ENCODE data around the gene WWOX. TPM values are rescaled to one million over a fixed set of nuclear protein-coding genes. Genes with fewer than 3 reads are reported as not detected.

WWOX gene
- polyA plus RNA-seq, 1 donor from 2014 or later: 25.6 TPM

DNA sequence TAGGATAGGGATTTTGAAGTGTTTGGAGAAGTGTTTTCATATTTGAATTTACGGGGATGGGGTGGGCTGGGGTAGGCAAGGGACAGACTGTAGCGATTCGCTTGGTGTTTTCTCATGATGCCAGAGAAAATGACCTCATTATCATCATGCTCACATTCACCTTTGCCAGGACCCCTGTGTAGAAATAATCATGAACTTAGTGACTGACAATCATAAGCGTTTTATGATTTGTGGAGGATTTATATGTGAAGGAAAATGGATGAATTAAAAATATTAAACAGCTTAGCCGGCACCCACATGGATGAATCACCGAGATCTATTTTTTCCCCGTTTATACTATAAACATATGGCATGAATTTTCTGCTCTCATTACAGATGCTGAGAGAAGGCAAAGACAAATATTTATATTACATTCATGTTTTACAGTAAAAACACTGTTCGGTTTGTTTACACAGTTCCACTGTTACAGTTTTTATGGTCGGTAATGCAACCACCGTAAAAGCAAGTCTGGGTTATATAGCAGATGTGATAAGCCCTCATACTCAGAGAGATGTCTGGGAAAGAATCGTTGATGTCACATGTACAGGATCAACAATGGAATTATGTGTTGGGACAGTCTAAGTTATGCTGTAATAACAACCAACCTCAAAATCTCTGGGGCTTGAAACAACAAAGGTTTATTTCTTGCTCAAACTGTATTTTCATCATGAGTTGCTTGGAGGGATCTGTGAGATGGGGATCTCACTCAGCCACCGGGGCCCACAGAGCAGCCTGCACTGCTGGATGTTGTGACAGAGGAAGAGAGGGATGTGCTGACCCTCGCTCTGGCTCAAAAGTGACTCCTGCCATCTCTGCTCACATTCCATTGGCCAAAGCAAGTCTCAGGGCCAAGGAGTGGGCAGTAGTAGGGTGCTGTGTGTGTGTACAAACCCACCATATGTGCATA, 85.1 kb downstream of the WWOX start:
- no peaks in the 10 kb centered on the region for H3K9me3 ChIP-seq (ENCODE audit: low read length)
- no peaks in the 10 kb centered on the region for H3K79me2 ChIP-seq (replicated peaks; ENCODE audit: insufficient read depth, low read length)
- H3F3A ChIP-seq (ENCODE audit: insufficient read depth, low read length, poor library complexity, severe bottlenecking): no peaks in the 10 kb centered on the region
- no peaks in the 10 kb centered on the region for H3K9me2 ChIP-seq (ENCODE audit: insufficient read depth, low read length)
- no peak overlapping the region for H3K27ac ChIP-seq (ENCODE audit: low read length)
- H3K9ac ChIP-seq (ENCODE audit: low read length): no peak overlapping the region
- H4K20me1 ChIP-seq (ENCODE audit: insufficient read depth): no peaks in the 10 kb centered on the region
- TF ChIP-seq REST (IDR thresholded peaks at IDR 0.05; ENCODE audit: borderline replicate concordance): no peak
- no peak for TF ChIP-seq TAF1 (IDR thresholded peaks at IDR 0.05; ENCODE audit: low read depth)
- TF ChIP-seq EP300 (conservative IDR thresholded peaks at IDR 0.05; ENCODE audit: poor library complexity, severe bottlenecking): no peak
- TF ChIP-seq SMC3 (conservative IDR thresholded peaks at IDR 0.05; ENCODE audit: poor library complexity): no peak
- no peak for TF ChIP-seq RAD21 (conservative IDR thresholded peaks at IDR 0.05)
- TF ChIP-seq EZH2 (IDR thresholded peaks at IDR 0.05; ENCODE audit: borderline replicate concordance, insufficient read depth, low read length, poor library complexity, severe bottlenecking): no peak
- no peak for TF ChIP-seq POLR2AphosphoS5 (IDR thresholded peaks at IDR 0.05)
- TF ChIP-seq MXI1 (conservative IDR thresholded peaks at IDR 0.05; ENCODE audit: poor library complexity, severe bottlenecking): no peak
- TF ChIP-seq, protein P1, sequence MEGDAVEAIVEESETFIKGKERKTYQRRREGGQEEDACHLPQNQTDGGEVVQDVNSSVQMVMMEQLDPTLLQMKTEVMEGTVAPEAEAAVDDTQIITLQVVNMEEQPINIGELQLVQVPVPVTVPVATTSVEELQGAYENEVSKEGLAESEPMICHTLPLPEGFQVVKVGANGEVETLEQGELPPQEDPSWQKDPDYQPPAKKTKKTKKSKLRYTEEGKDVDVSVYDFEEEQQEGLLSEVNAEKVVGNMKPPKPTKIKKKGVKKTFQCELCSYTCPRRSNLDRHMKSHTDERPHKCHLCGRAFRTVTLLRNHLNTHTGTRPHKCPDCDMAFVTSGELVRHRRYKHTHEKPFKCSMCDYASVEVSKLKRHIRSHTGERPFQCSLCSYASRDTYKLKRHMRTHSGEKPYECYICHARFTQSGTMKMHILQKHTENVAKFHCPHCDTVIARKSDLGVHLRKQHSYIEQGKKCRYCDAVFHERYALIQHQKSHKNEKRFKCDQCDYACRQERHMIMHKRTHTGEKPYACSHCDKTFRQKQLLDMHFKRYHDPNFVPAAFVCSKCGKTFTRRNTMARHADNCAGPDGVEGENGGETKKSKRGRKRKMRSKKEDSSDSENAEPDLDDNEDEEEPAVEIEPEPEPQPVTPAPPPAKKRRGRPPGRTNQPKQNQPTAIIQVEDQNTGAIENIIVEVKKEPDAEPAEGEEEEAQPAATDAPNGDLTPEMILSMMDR (IDR thresholded peaks at IDR 0.05; ENCODE audit: poor library complexity, severe bottlenecking): no peak
- H3K36me3 ChIP-seq (ENCODE audit: insufficient read depth, low read length): no peaks in the 10 kb centered on the region
- no peaks in the 10 kb centered on the region for H3K27me3 ChIP-seq (ENCODE audit: insufficient read depth, low read depth, low read length)
- H3K4me3 ChIP-seq (ENCODE audit: low read length): no peak overlapping the region
- no peak overlapping the region for H3K4me2 ChIP-seq (ENCODE audit: low read length)
- H2AFZ ChIP-seq (ENCODE audit: low read depth, low read length): no peak overlapping the region

DNA sequence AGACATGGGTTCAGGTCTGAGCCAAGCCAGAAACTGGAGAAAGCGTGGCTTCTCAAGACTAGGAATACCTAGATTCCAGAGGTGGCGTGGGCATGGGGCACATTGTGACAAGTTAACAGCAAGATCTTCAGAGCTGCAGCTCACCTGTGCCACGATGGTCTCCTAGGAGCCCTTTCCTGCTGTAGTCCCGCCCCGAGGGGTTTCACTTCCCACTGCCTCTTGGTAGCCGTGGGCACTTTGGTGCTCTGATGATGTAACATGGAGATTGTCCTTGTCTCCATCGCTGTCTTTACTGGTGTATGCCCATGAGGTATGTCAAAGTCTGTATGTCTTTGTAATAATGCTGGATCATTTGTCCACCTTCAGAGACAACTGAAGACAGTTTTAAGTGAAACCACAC, 89.7 kb downstream of the WWOX start:
- H3K9me2 ChIP-seq (ENCODE audit: insufficient read depth, low read length): no peaks in the 10 kb centered on the region
- TF ChIP-seq SMC3 (conservative IDR thresholded peaks at IDR 0.05; ENCODE audit: poor library complexity): no peak
- TF ChIP-seq, protein P1 (IDR thresholded peaks at IDR 0.05; ENCODE audit: poor library complexity, severe bottlenecking): no peak
- TF ChIP-seq RAD21 (conservative IDR thresholded peaks at IDR 0.05): no peak
- no peak for TF ChIP-seq TAF1 (IDR thresholded peaks at IDR 0.05; ENCODE audit: low read depth)
- no peak for TF ChIP-seq POLR2AphosphoS5 (IDR thresholded peaks at IDR 0.05)
- no peak for TF ChIP-seq EP300 (conservative IDR thresholded peaks at IDR 0.05; ENCODE audit: poor library complexity, severe bottlenecking)
- TF ChIP-seq EZH2 (IDR thresholded peaks at IDR 0.05; ENCODE audit: borderline replicate concordance, insufficient read depth, low read length, poor library complexity, severe bottlenecking): no peak
- TF ChIP-seq MXI1 (conservative IDR thresholded peaks at IDR 0.05; ENCODE audit: poor library complexity, severe bottlenecking): no peak
- no peak for TF ChIP-seq REST (IDR thresholded peaks at IDR 0.05; ENCODE audit: borderline replicate concordance)
- no peaks in the 10 kb centered on the region for H3F3A ChIP-seq (ENCODE audit: insufficient read depth, low read length, poor library complexity, severe bottlenecking)
- no peaks in the 10 kb centered on the region for H3K79me2 ChIP-seq (replicated peaks; ENCODE audit: insufficient read depth, low read length)
- no peaks in the 10 kb centered on the region for H3K36me3 ChIP-seq (ENCODE audit: insufficient read depth, low read length)
- H3K27ac ChIP-seq (ENCODE audit: low read length): no peak overlapping the region
- H4K20me1 ChIP-seq (ENCODE audit: insufficient read depth): no peaks in the 10 kb centered on the region
- no peaks in the 10 kb centered on the region for H3K9me3 ChIP-seq (ENCODE audit: low read length)
- H3K27me3 ChIP-seq (ENCODE audit: insufficient read depth, low read depth, low read length): no peaks in the 10 kb centered on the region
- no peak overlapping the region for H3K4me2 ChIP-seq (ENCODE audit: low read length)
- H3K9ac ChIP-seq (ENCODE audit: low read length): no peak overlapping the region
- H2AFZ ChIP-seq (ENCODE audit: low read depth, low read length): no peak overlapping the region
- H3K4me3 ChIP-seq (ENCODE audit: low read length): no peak overlapping the region

All from neural cell (in vitro differentiated cells).